Caco-2 (cell line): ENCODE data around the gene LRRC4C. TPM values are rescaled to one million over a fixed set of nuclear protein-coding genes. Genes with fewer than 3 reads are reported as not detected.

Experiments used
- BruUV-seq: library from RNA; stranded (reverse); fragments of 400-500 nt; replicated peaks from 2 replicates; lab custom pipeline; 2021; lab: Mats Ljungman, UMichigan
- CTCF ChIA-PET: fragments of 300-600 bp; sonication (Branson Sonifier 250); formaldehyde crosslinking; loops from one replicate; lab custom pipeline; 2022; ENCODE audit warnings: antibody characterized with exemption; lab: Charles Lee
- POLR2A ChIA-PET: fragments of 300-600 bp; sonication (Branson Sonifier 250); formaldehyde crosslinking; loops from one replicate; lab custom pipeline; 2022; ENCODE audit warnings: antibody characterized with exemption; lab: Charles Lee
- DNase-seq, 2 experiments: peaks; one replicate each; pipeline versions ENCODE4 v3.0.0 to v3.0.0-alpha.2; 2020 to 2022
- H3K27me3 ChIP-seq: replicated peaks from 2 replicates; pipeline ENCODE4 v1.6.0; 2011; ENCODE audit warnings: low read length; ENCODE audit not compliant: control insufficient read depth, insufficient read depth
- H3K36me3 ChIP-seq: 2 replicates; pipeline ENCODE4 v1.5.1; 2011; ENCODE audit warnings: low read length; ENCODE audit not compliant: control insufficient read depth, insufficient read depth
- H3K4me1 ChIP-seq: fragments of 250-450 bp; sonication (Bioruptor Pico); 2 replicates; pipeline ENCODE4 v1.5.1; 2020; ENCODE audit warnings: mild to moderate bottlenecking
- H3K4me3 ChIP-seq: 2 replicates; pipeline ENCODE4 v1.5.1; 2011; ENCODE audit warnings: low read depth, mild to moderate bottlenecking, control low read depth, low read length
- H3K9me3 ChIP-seq: fragments of 250-450 bp; sonication (Bioruptor Pico); 2 replicates; pipeline ENCODE4 v1.5.1; 2020; ENCODE audit warnings: mild to moderate bottlenecking, moderate library complexity
- H3K27ac Mint-ChIP-seq: one replicate; pipeline ENCODE4 v1.8.0; 2022; ENCODE audit warnings: mixed read lengths; ENCODE audit not compliant: unreplicated experiment
- H3K27me3 Mint-ChIP-seq: one replicate; pipeline ENCODE4 v1.8.0; 2022; ENCODE audit warnings: mixed read lengths; ENCODE audit not compliant: insufficient read depth, unreplicated experiment
- H3K36me3 Mint-ChIP-seq: one replicate; pipeline ENCODE4 v1.8.0; 2022; ENCODE audit warnings: mild to moderate bottlenecking, mixed read lengths; ENCODE audit not compliant: insufficient read depth, unreplicated experiment
- H3K4me1 Mint-ChIP-seq: one replicate; pipeline ENCODE4 v1.8.0; 2022; ENCODE audit warnings: low read depth, mixed read lengths; ENCODE audit not compliant: unreplicated experiment
- H3K4me3 Mint-ChIP-seq: one replicate; pipeline ENCODE4 v1.8.0; 2022; ENCODE audit warnings: mild to moderate bottlenecking, moderate library complexity, mixed read lengths; ENCODE audit not compliant: unreplicated experiment
- H3K9me3 Mint-ChIP-seq: one replicate; pipeline ENCODE4 v1.8.0; 2022; ENCODE audit warnings: mixed read lengths; ENCODE audit not compliant: unreplicated experiment
- intact Hi-C: fragments of 100-400 bp; cut with micrococcal nuclease; formaldehyde crosslinking; loops from one replicate; pipeline ENCODE4 v1.10.0; 2022; ENCODE audit not compliant: unreplicated experiment
- total RNA-seq: library from RNA; stranded (reverse); gene quantifications from 2 replicates; pipeline ENCODE4 v1.2.3, GENCODE V29; 2022
- TF ChIP-seq, protein P1 (sequence below), 2 experiments: fragments of 200-600 bp in 1 of 2; IDR thresholded peaks; 1 replicate in 1 of 2; 2 replicates in 1 of 2; pipeline versions ENCODE4 v1.5.1 to v1.8.0; 2011 to 2022; ENCODE audit warnings: antibody characterized with exemption in 1 of 2, control low read depth in 1 of 2, inconsistent platforms in 1 of 2, low read depth in 1 of 2, low read length in 1 of 2, mild to moderate bottlenecking in 1 of 2, moderate library complexity in 1 of 2; ENCODE audit not compliant: insufficient read depth in 1 of 2, severe bottlenecking in 1 of 2, unreplicated experiment in 1 of 2

The LRRC4C gene
- total RNA-seq, 1 experiment from 2014 or later, result not detected

DNA sequence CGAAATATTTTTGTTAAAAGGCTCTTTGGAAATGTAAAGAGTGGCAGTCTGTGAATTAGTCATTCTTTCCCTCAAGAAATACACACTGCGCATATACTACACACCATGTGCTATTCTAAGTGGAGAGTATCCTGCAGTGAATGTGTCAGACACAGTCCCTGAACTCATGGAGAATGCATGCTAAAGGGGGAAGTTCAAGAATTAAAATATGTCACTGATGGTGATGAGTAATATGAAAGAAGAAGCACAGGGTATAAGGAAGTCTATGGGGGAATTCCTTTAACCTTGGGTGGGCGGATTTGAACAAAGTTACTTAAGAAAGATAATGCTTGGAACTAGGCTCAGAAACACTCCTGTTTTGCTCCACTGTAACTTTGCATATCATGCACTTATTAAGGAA, 153.0 kb downstream of the LRRC4C start:
- no peaks in the 10 kb centered on the region; the same call in 1 of the 2 replicates for H3K9me3 ChIP-seq
- intact Hi-C loops, result no loop called here
- H3K4me3 ChIP-seq, result no peak overlapping the region
- Mint-ChIP-seq H3K27ac (no peak overlapping the region), H3K4me3 (no peak overlapping the region), H3K9me3 (no peaks in the 10 kb centered on the region), H3K27me3 (no peaks in the 10 kb centered on the region), H3K36me3 (no peaks in the 10 kb centered on the region), H3K4me1 (no peaks in the 10 kb centered on the region)
- TF ChIP-seq, protein P1, sequence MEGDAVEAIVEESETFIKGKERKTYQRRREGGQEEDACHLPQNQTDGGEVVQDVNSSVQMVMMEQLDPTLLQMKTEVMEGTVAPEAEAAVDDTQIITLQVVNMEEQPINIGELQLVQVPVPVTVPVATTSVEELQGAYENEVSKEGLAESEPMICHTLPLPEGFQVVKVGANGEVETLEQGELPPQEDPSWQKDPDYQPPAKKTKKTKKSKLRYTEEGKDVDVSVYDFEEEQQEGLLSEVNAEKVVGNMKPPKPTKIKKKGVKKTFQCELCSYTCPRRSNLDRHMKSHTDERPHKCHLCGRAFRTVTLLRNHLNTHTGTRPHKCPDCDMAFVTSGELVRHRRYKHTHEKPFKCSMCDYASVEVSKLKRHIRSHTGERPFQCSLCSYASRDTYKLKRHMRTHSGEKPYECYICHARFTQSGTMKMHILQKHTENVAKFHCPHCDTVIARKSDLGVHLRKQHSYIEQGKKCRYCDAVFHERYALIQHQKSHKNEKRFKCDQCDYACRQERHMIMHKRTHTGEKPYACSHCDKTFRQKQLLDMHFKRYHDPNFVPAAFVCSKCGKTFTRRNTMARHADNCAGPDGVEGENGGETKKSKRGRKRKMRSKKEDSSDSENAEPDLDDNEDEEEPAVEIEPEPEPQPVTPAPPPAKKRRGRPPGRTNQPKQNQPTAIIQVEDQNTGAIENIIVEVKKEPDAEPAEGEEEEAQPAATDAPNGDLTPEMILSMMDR (IDR thresholded peaks at IDR 0.05; ENCODE audit: insufficient read depth in 1 of 2, low read depth in 1 of 2, low read length in 1 of 2, severe bottlenecking in 1 of 2, unreplicated experiment in 1 of 2), result no peak
- BruUV-seq, result no TSS peak
- no peaks in the 10 kb centered on the region for H3K4me1 ChIP-seq
- H3K36me3 ChIP-seq, result no peaks in the 10 kb centered on the region
- DNase-seq, result no peak
- H3K27me3 ChIP-seq, result no peaks in the 10 kb centered on the region
- ChIA-PET CTCF (no interaction called here), POLR2A (no interaction called here)

GRCh38 chr11:41301023-41301422, 158.4 kb downstream of the LRRC4C start:
- TF ChIP-seq, protein P1 (IDR thresholded peaks at IDR 0.05; ENCODE audit: insufficient read depth in 1 of 2, low read depth in 1 of 2, low read length in 1 of 2, severe bottlenecking in 1 of 2, unreplicated experiment in 1 of 2), result no peak
- H3K27me3 ChIP-seq, result no peaks in the 10 kb centered on the region
- no peaks in the 10 kb centered on the region for H3K9me3 Mint-ChIP-seq

DNA sequence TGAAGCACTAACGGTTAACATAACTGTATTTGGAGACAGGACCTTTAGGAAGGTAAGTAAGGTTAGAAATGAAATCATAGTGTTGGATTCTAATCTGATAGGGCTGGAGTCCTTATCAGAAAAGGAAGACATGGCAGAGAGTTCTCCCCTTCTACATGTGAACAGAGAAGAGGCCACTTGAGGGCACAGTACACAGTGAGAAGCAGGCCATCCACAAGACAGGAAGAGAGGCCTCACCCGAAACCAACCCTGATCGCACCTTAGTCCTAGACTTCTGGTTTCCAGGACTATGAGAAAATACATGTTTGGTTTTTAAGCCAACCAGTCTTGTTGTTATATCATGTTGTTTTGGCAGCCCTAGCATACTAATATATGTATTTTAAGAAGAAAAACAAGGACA, 170.0 kb downstream of the LRRC4C start:
- no TSS peak for BruUV-seq
- intact Hi-C loops, result loop anchor here (1.0 kb wide), 1 partner anchor 142 kb away; no protein-coding TSS in a partner anchor
- ChIA-PET POLR2A (no interaction called here), CTCF (no interaction called here)
- Mint-ChIP-seq H3K36me3 (no peaks in the 10 kb centered on the region), H3K4me3 (no peak overlapping the region), H3K27me3 (peaks cover 2% of the 10 kb centered on the region), H3K9me3 (no peaks in the 10 kb centered on the region), H3K27ac (no peak overlapping the region), H3K4me1 (no peaks in the 10 kb centered on the region)
- TF ChIP-seq, protein P1 (IDR thresholded peaks at IDR 0.05; ENCODE audit: insufficient read depth in 1 of 2, low read depth in 1 of 2, low read length in 1 of 2, severe bottlenecking in 1 of 2, unreplicated experiment in 1 of 2), result no peak
- Histone ChIP-seq H3K4me1 (no peaks in the 10 kb centered on the region), H3K36me3 (no peaks in the 10 kb centered on the region), H3K4me3 (no peak overlapping the region), H3K27me3 (no peaks in the 10 kb centered on the region), H3K9me3 (no peaks in the 10 kb centered on the region; the same call in 1 of the 2 replicates)
- DNase-seq, result no peak

More at GRCh38 chr11:41301023-41301422, 158.4 kb downstream of the LRRC4C start:
- H3K4me1 ChIP-seq, result no peaks in the 10 kb centered on the region
- H3K27ac Mint-ChIP-seq, result no peak overlapping the region
- ChIA-PET POLR2A (no interaction called here), CTCF (no interaction called here)
- peaks cover 3% of the 10 kb centered on the region for H3K27me3 Mint-ChIP-seq
- H3K9me3 ChIP-seq, result no peaks in the 10 kb centered on the region; the same call in 1 of the 2 replicates
- intact Hi-C loops, result no loop called here
- H3K4me3 Mint-ChIP-seq, result no peak overlapping the region
- H3K36me3 ChIP-seq, result no peaks in the 10 kb centered on the region
- no TSS peak for BruUV-seq
- H3K36me3 Mint-ChIP-seq, result no peaks in the 10 kb centered on the region
- no peak overlapping the region for H3K4me3 ChIP-seq
- DNase-seq, result no peak
- H3K4me1 Mint-ChIP-seq, result no peaks in the 10 kb centered on the region
